Measurements from ENCODE around the gene NKX1-1.

GRCh38 chr4:1403591-1404572 lies 2.4 kb downstream of the NKX1-1 start:
- TF ChIP-seq POLR2AphosphoS5 (IDR thresholded peaks at IDR 0.05) (no peak), CTCF (IDR thresholded peaks at IDR 0.05) (no peak)
